Uterus (tissue), 2 donors: Measurements from ENCODE around the gene NTF3.

Source experiments
- CTCF ChIP-seq, 4 experiments: fragments of 200-600 bp in 2 of 4; fragments of 450-650 bp in 2 of 4; sonication (generic) in 2 of 4; IDR thresholded peaks; one replicate each; pipeline ENCODE4 v1.5.1; 2016 to 2019; ENCODE audit warnings: antibody characterized with exemption in 4 of 4, mild to moderate bottlenecking in 2 of 4, moderate library complexity in 1 of 4
- POLR2A ChIP-seq, 2 donors: fragments of 450-650 bp; IDR thresholded peaks; one replicate each; pipeline ENCODE4 v1.6.1; 2016; ENCODE audit warnings: antibody characterized with exemption in 2 of 2, mild to moderate bottlenecking in 1 of 2, moderate library complexity in 1 of 2

- TF ChIP-seq CTCF (IDR thresholded peaks at IDR 0.05) = no peak
- TF ChIP-seq POLR2A (IDR thresholded peaks at IDR 0.05) = no peak
Measured at GRCh38 chr12:5433845-5434646, 2.1 kb downstream of the NTF3 start.
